Measurements from ENCODE around the gene PDE11A.

DNA sequence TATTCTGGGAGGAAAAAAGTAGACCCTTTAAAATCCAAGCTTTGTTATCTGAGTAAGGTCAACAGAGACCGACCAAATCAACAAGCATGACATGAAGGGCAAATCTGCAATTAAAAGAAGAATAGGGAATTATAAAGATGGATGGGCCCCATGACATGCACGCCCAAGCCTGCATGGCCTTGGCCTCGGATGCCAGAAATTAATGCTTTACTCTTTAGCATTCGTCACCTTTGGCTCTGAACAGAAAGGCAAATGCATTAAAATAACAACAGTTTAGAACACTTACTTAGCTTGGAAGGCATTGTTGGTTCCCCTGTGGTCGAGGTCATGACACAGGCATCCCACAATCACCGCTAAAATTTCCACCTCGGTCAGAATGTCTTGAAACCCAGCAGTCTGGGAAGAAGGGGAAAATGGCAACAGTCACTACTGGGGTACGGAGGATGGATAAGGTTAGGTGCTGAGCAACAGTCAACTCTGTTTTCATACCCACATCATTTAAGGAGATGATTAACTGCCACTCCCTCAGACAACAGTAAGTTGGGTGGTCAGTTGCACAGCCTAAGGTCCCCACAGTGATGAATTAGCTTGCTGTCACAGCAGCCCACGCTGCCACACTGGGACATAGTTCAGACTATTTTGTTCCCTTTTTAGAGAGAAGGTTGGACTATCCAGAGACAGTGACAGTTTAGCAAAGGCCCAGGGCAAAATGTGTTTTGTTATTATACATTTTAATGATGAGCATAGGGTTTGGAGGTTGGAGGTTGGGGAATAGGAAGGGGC lies 360.9 kb downstream of the PDE11A start:
- TF ChIP-seq, protein P1, sequence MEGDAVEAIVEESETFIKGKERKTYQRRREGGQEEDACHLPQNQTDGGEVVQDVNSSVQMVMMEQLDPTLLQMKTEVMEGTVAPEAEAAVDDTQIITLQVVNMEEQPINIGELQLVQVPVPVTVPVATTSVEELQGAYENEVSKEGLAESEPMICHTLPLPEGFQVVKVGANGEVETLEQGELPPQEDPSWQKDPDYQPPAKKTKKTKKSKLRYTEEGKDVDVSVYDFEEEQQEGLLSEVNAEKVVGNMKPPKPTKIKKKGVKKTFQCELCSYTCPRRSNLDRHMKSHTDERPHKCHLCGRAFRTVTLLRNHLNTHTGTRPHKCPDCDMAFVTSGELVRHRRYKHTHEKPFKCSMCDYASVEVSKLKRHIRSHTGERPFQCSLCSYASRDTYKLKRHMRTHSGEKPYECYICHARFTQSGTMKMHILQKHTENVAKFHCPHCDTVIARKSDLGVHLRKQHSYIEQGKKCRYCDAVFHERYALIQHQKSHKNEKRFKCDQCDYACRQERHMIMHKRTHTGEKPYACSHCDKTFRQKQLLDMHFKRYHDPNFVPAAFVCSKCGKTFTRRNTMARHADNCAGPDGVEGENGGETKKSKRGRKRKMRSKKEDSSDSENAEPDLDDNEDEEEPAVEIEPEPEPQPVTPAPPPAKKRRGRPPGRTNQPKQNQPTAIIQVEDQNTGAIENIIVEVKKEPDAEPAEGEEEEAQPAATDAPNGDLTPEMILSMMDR (IDR thresholded peaks at IDR 0.05): no peak
- TF ChIP-seq POLR2A (IDR thresholded peaks at IDR 0.05): no peak
